Left renal cortex interstitium (tissue), 4 donors: ENCODE data around the gene GALNT13. TPM values are rescaled to one million over a fixed set of nuclear protein-coding genes. Genes with fewer than 3 reads are reported as not detected.
A peak's percentile ranks its signal among the peaks of the same experiment; 100 is the strongest.

Experiments used
- DNase-seq, 4 donors: peaks; one replicate each; pipeline ENCODE4 v3.0.0-alpha.2; 2013; ENCODE audit warnings: low read depth in 4 of 4, low spot score in 2 of 4, missing footprints in 1 of 4
- polyA plus RNA-seq, 4 donors: library from polyadenylated mRNA; unstranded; fragments of 120-200 nt; gene quantifications; one replicate each; pipeline ENCODE4 v1.2.1, GENCODE V29; 2013; ENCODE audit not compliant: insufficient read length in 4 of 4

Gene GALNT13
- polyA plus RNA-seq, 4 donors = 1.9 to 2.6 (median 2.4) TPM

- no peak for DNase-seq
These were observed 226.2 kb downstream of the GALNT13 start for GRCh38 chr2:154097833-154098398.

GRCh38 chr2:154120706-154121105 is 249.0 kb downstream of the GALNT13 start:
- no peak for DNase-seq

- DNase-seq = no peak
These were observed 254.2 kb downstream of the GALNT13 start for GRCh38 chr2:154125891-154126290.

GRCh38 chr2:154130821-154131220 is 259.1 kb downstream of the GALNT13 start:
- DNase-seq = no peak

GRCh38 chr2:154132827-154133226 is 261.1 kb downstream of the GALNT13 start:
- no peak for DNase-seq

- DNase-seq = no peak
These were observed 262.1 kb downstream of the GALNT13 start for GRCh38 chr2:154133823-154134222.

GRCh38 chr2:154140249-154141025 is 268.7 kb downstream of the GALNT13 start:
- no peak for DNase-seq

- DNase-seq = no peak
These were observed 270.8 kb downstream of the GALNT13 start for GRCh38 chr2:154142480-154142879.

- no peak for DNase-seq
These were observed 271.4 kb downstream of the GALNT13 start for GRCh38 chr2:154143105-154143504.

GRCh38 chr2:154158101-154158500 is 286.4 kb downstream of the GALNT13 start:
- no peak for DNase-seq

GRCh38 chr2:154161286-154161685 is 289.6 kb downstream of the GALNT13 start:
- no peak for DNase-seq

GRCh38 chr2:154170400-154170799 is 298.7 kb downstream of the GALNT13 start:
- no peak for DNase-seq

GRCh38 chr2:154173164-154173563 is 301.4 kb downstream of the GALNT13 start:
- no peak for DNase-seq

GRCh38 chr2:154173919-154174318 is 302.2 kb downstream of the GALNT13 start:
- DNase-seq = no peak

- no peak for DNase-seq
These were observed 310.3 kb downstream of the GALNT13 start for GRCh38 chr2:154182008-154182407.

- DNase-seq = no peak
These were observed 316.2 kb downstream of the GALNT13 start for GRCh38 chr2:154187948-154188347.

GRCh38 chr2:154189953-154190352 is 318.2 kb downstream of the GALNT13 start:
- DNase-seq = peak in 1 of 4 donors; percentile 6

- no peak for DNase-seq
These were observed 321.5 kb downstream of the GALNT13 start for GRCh38 chr2:154193246-154193645.

- DNase-seq = no peak
These were observed 323.4 kb downstream of the GALNT13 start for GRCh38 chr2:154194909-154195643.

- no peak for DNase-seq
These were observed 324.0 kb downstream of the GALNT13 start for GRCh38 chr2:154195644-154196195.

GRCh38 chr2:154198866-154199265 is 327.1 kb downstream of the GALNT13 start:
- DNase-seq = no peak
